Daoy (cell line): ENCODE measurements around the gene XIRP2. TPM values are rescaled to one million over a fixed set of nuclear protein-coding genes. Genes with fewer than 3 reads are reported as not detected.
"Not testable (repeated sequence)": the region's sequence is repeated elsewhere in the genome, so short reads cannot be mapped to it uniquely, and the experiment has no call there.

Experiments
- DNase-seq: peaks from one replicate; pipeline ENCODE4 v3.0.0-alpha.2; 2015; ENCODE audit warnings: low read depth
- total RNA-seq: library from RNA; depleted of rRNA; stranded (reverse); fragments of >200 nt; shearing (Covaris generic); gene quantifications from 2 replicates; pipeline ENCODE4 v1.2.3, GENCODE V29; 2014

The XIRP2 gene
- total RNA-seq, 1 experiment from 2014 or later: not detected

GRCh38 chr2:167196461-167197252 lies 308.4 kb downstream of the XIRP2 start:
- peak; percentile 5 for DNase-seq

GRCh38 chr2:167198009-167198408 lies 309.7 kb downstream of the XIRP2 start:
- DNase-seq: no peak

GRCh38 chr2:167198576-167198975 lies 310.3 kb downstream of the XIRP2 start:
- DNase-seq: no peak

- DNase-seq: no peak
Measured at GRCh38 chr2:167200019-167200418, 311.7 kb downstream of the XIRP2 start.

GRCh38 chr2:167209784-167210183 lies 321.5 kb downstream of the XIRP2 start:
- no peak for DNase-seq

GRCh38 chr2:167212014-167212648 lies 323.9 kb downstream of the XIRP2 start:
- DNase-seq: peak; percentile 7

- DNase-seq: no peak
Measured at GRCh38 chr2:167215595-167215994, 327.3 kb downstream of the XIRP2 start.

GRCh38 chr2:167237478-167237877 lies 349.2 kb downstream of the XIRP2 start:
- no peak for DNase-seq

- DNase-seq: no peak
Measured at GRCh38 chr2:167240671-167241070, 352.4 kb downstream of the XIRP2 start.

GRCh38 chr2:167249197-167249596 lies 360.9 kb downstream of the XIRP2 start:
- no peak for DNase-seq

- DNase-seq: peak; percentile 14
Measured at GRCh38 chr2:167253025-167253424, 364.7 kb downstream of the XIRP2 start.

GRCh38 chr2:167254721-167255120 lies 366.4 kb downstream of the XIRP2 start:
- no peak for DNase-seq

- no peak for DNase-seq
Measured at GRCh38 chr2:167258712-167259111, 370.4 kb downstream of the XIRP2 start.

GRCh38 chr2:167264380-167264779 lies 376.1 kb downstream of the XIRP2 start:
- DNase-seq: no peak

- DNase-seq: no peak
Measured at GRCh38 chr2:167265004-167265403, 376.7 kb downstream of the XIRP2 start.

GRCh38 chr2:167265722-167266121 lies 377.4 kb downstream of the XIRP2 start:
- DNase-seq: no peak

GRCh38 chr2:167268245-167268644 lies 380.0 kb downstream of the XIRP2 start:
- DNase-seq: not testable (repeated sequence)

GRCh38 chr2:167271932-167272331 lies 383.7 kb downstream of the XIRP2 start:
- no peak for DNase-seq

GRCh38 chr2:167275046-167275445 lies 386.8 kb downstream of the XIRP2 start:
- DNase-seq: no peak

GRCh38 chr2:167279810-167280209 lies 391.5 kb downstream of the XIRP2 start:
- no peak for DNase-seq

GRCh38 chr2:167287212-167287611 lies 398.9 kb downstream of the XIRP2 start:
- no peak for DNase-seq

GRCh38 chr2:167289651-167290410 lies 401.6 kb downstream of the XIRP2 start:
- no peak for DNase-seq
